ENCODE results near the gene TTC9B.

DNA sequence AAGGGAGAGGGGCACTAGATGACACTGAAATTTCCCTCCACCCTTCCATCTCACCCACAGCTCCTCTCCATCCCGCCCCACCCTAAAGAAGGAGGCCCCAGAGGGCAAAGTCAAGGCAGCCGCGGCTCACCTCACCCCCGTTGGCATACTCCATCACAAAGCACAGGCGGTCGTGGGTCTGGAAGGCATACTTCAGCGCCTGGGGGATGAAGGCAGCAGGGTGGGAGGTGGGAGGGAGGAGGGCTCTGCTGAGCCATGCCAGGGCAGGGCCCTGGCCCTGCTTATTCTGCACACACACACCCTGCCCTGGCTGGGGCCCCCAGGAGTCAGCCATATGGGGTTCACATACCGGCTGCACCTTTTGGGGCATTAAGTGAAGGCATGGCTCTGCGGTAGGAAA, 20.6 kb upstream of the TTC9B start:
- TF ChIP-seq, protein P1, sequence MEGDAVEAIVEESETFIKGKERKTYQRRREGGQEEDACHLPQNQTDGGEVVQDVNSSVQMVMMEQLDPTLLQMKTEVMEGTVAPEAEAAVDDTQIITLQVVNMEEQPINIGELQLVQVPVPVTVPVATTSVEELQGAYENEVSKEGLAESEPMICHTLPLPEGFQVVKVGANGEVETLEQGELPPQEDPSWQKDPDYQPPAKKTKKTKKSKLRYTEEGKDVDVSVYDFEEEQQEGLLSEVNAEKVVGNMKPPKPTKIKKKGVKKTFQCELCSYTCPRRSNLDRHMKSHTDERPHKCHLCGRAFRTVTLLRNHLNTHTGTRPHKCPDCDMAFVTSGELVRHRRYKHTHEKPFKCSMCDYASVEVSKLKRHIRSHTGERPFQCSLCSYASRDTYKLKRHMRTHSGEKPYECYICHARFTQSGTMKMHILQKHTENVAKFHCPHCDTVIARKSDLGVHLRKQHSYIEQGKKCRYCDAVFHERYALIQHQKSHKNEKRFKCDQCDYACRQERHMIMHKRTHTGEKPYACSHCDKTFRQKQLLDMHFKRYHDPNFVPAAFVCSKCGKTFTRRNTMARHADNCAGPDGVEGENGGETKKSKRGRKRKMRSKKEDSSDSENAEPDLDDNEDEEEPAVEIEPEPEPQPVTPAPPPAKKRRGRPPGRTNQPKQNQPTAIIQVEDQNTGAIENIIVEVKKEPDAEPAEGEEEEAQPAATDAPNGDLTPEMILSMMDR (conservative IDR thresholded peaks at IDR 0.05), result no peak
- TF ChIP-seq EZH2 (IDR thresholded peaks at IDR 0.05; ENCODE audit: low read depth), result no peak
